SU-DHL-6 (cell line): ENCODE measurements around the gene PSMA8.
A peak's percentile ranks its signal among the peaks of the same experiment; 100 is the strongest.

ENCODE experiments used
- H2AFZ ChIP-seq: fragments of 200-600 bp; sonication (generic); 2 replicates; pipeline ENCODE4 v1.6.1; 2014; ENCODE audit warnings: low read depth, mild to moderate bottlenecking, moderate library complexity, mixed read lengths, antibody characterized with exemption, low read length; ENCODE audit not compliant: severe bottlenecking
- H3F3A ChIP-seq: fragments of 200-600 bp; shearing (Covaris generic); 2 replicates; pipeline ENCODE4 v1.6.0; 2016; ENCODE audit warnings: antibody characterized with exemption, mild to moderate bottlenecking; ENCODE audit not compliant: insufficient read depth
- H3K27ac ChIP-seq: fragments of 200-600 bp; sonication (generic); 2 replicates; pipeline ENCODE4 v1.5.1; 2016; ENCODE audit warnings: low read depth, mild to moderate bottlenecking, low read length, moderate library complexity, mixed read lengths
- H3K27me3 ChIP-seq: fragments of 200-600 bp; sonication (generic), shearing (Covaris generic); 2 replicates; pipeline ENCODE4 v1.6.0; 2014; ENCODE audit warnings: mild to moderate bottlenecking, low read length
- H3K36me3 ChIP-seq: fragments of 200-600 bp; sonication (generic); 2 replicates; pipeline ENCODE4 v1.6.1; 2014; ENCODE audit warnings: mild to moderate bottlenecking, low read length, mixed read lengths
- H3K4me2 ChIP-seq: fragments of 300-600, 200-600 bp; shearing (Covaris generic), sonication (generic); 2 replicates; pipeline ENCODE4 v1.6.0; 2014; ENCODE audit warnings: low read length, low read depth, mild to moderate bottlenecking; ENCODE audit not compliant: poor library complexity, severe bottlenecking
- H3K4me3 ChIP-seq: fragments of 200-600 bp; sonication (generic); 2 replicates; pipeline ENCODE4 v1.5.1; 2014; ENCODE audit warnings: antibody characterized with exemption, low read length, mild to moderate bottlenecking, mixed read lengths; ENCODE audit not compliant: insufficient read depth, poor library complexity, severe bottlenecking
- H3K79me2 ChIP-seq: fragments of 200-600 bp; sonication (generic); 2 replicates; pipeline ENCODE4 v1.6.1; 2014; ENCODE audit warnings: mild to moderate bottlenecking, low read length, moderate library complexity; ENCODE audit not compliant: insufficient read depth
- H3K9ac ChIP-seq: fragments of 200-600 bp; sonication (generic); 2 replicates; pipeline ENCODE4 v1.7.0; 2014; ENCODE audit warnings: mild to moderate bottlenecking, low read length
- H3K9me2 ChIP-seq: fragments of 200-600 bp; sonication (generic); replicated peaks from 2 replicates; pipeline ENCODE4 v1.6.1; 2014; ENCODE audit warnings: low read length; ENCODE audit not compliant: insufficient read depth
- H3K9me3 ChIP-seq: fragments of 200-600 bp; sonication (generic); 2 replicates; pipeline ENCODE4 v1.6.1; 2014; ENCODE audit warnings: low read length, mixed read lengths; ENCODE audit not compliant: insufficient read depth
- H4K20me1 ChIP-seq: fragments of 200-600 bp; sonication (generic); 2 replicates; pipeline ENCODE4 v1.6.1; 2014; ENCODE audit warnings: low read depth, mild to moderate bottlenecking, antibody characterized with exemption, low read length, moderate library complexity, mixed read lengths
- EZH2phosphoT487 ChIP-seq: fragments of 200-600 bp; sonication (generic), shearing (Covaris generic); conservative IDR thresholded peaks from 2 replicates; pipeline ENCODE4 v1.6.1; 2018; ENCODE audit warnings: mild to moderate bottlenecking, antibody characterized with exemption, low read length, moderate library complexity, mixed read lengths
- TF ChIP-seq, protein P1 (sequence below): fragments of 200-600 bp; sonication (generic); IDR thresholded peaks from one replicate; pipeline ENCODE4 v1.5.1; 2017; ENCODE audit warnings: antibody characterized with exemption, mild to moderate bottlenecking, low read length, moderate library complexity; ENCODE audit not compliant: insufficient read depth, poor library complexity, severe bottlenecking

The PSMA8 gene

GRCh38 chr18:26183395-26184112 lies 49.9 kb downstream of the PSMA8 start:
- Histone ChIP-seq H4K20me1 (no peaks in the 10 kb centered on the region), H3K27me3 (no peaks in the 10 kb centered on the region), H3K79me2 (no peaks in the 10 kb centered on the region), H3K4me2 (peak overlapping the region; percentile 43), H3K27ac (peak overlapping the region; percentile 99), H3K4me3 (peak overlapping the region; percentile 3), H3K36me3 (peaks cover 7% of the 10 kb centered on the region; the same call in 1 of the 2 replicates), H2AFZ (peak overlapping the region; percentile 13), H3K9ac (peak overlapping the region; percentile 22; the same call in 1 of the 2 replicates), H3F3A (peaks cover 83% of the 10 kb centered on the region), H3K9me3 (peaks cover 10% of the 10 kb centered on the region; the same call in 1 of the 2 replicates), H3K9me2 (no peaks in the 10 kb centered on the region)
- no peak for TF ChIP-seq EZH2phosphoT487
- TF ChIP-seq, protein P1, sequence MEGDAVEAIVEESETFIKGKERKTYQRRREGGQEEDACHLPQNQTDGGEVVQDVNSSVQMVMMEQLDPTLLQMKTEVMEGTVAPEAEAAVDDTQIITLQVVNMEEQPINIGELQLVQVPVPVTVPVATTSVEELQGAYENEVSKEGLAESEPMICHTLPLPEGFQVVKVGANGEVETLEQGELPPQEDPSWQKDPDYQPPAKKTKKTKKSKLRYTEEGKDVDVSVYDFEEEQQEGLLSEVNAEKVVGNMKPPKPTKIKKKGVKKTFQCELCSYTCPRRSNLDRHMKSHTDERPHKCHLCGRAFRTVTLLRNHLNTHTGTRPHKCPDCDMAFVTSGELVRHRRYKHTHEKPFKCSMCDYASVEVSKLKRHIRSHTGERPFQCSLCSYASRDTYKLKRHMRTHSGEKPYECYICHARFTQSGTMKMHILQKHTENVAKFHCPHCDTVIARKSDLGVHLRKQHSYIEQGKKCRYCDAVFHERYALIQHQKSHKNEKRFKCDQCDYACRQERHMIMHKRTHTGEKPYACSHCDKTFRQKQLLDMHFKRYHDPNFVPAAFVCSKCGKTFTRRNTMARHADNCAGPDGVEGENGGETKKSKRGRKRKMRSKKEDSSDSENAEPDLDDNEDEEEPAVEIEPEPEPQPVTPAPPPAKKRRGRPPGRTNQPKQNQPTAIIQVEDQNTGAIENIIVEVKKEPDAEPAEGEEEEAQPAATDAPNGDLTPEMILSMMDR = no peak

GRCh38 chr18:26185267-26185666 lies 51.6 kb downstream of the PSMA8 start:
- Histone ChIP-seq H3K4me2 (peak overlapping the region; percentile 11), H2AFZ (peak overlapping the region; percentile 10)
- TF ChIP-seq, protein P1 = no peak
- no peak for TF ChIP-seq EZH2phosphoT487

GRCh38 chr18:26190506-26190905 lies 56.8 kb downstream of the PSMA8 start:
- Histone ChIP-seq H3F3A (peaks cover 67% of the 10 kb centered on the region), H3K36me3 (no peaks in the 10 kb centered on the region), H3K27me3 (no peaks in the 10 kb centered on the region), H3K4me2 (peak overlapping the region; percentile 92), H2AFZ (peak overlapping the region; percentile 29), H4K20me1 (no peaks in the 10 kb centered on the region), H3K9me2 (no peaks in the 10 kb centered on the region), H3K9me3 (no peaks in the 10 kb centered on the region), H3K4me3 (peak overlapping the region; percentile 39), H3K9ac (peak overlapping the region; percentile 35), H3K79me2 (no peaks in the 10 kb centered on the region), H3K27ac (peak overlapping the region; percentile 96)
- TF ChIP-seq, protein P1 = no peak
- no peak for TF ChIP-seq EZH2phosphoT487

More at GRCh38 chr18:26185267-26185666, 51.6 kb downstream of the PSMA8 start:
- Histone ChIP-seq H4K20me1 (no peaks in the 10 kb centered on the region), H3K4me3 (no peak overlapping the region), H3K79me2 (no peaks in the 10 kb centered on the region), H3K27ac (peak overlapping the region; percentile 59), H3K27me3 (no peaks in the 10 kb centered on the region), H3K9me2 (no peaks in the 10 kb centered on the region), H3F3A (peaks cover 80% of the 10 kb centered on the region), H3K9me3 (peaks cover 10% of the 10 kb centered on the region; the same call in 1 of the 2 replicates), H3K9ac (peak overlapping the region; percentile 1; the same call in 1 of the 2 replicates), H3K36me3 (peaks cover 7% of the 10 kb centered on the region; the same call in 1 of the 2 replicates)
